ENCODE data around the gene LRFN2.

LRFN2 gene

DNA sequence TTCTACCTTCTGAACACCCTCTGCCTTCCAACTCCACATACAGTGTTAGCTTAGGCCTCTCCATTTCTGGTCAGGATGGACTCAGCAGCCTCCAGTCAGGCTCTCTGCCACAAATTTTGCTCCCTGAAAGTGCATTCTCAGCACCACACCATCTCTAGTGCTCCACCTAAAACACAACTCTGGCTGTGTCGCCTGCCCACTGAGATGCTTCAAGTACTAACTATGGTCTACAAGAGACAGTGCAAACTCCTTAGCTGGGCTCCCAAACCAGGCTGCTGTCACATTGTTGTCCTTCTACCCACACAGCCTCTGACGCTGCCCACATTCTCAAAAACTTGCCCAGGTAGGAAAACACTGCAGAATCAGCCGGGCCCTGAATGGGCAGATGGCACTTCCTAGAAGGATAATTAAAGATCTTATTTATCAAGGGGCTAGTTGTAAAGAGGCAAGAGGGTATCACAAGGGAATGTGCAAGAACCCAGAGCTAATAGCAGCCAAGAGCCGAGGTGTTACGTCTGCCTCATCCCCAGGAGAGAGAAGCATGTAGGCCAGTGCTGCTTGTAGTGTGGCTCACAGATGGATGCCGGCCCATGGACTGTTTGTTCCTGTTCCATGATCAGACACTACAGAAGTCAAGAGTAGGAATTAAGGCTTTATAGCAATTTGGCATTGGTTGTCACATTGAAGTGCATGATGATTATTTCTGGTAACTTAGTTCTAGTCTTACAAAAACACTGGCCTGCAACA, 189.7 kb downstream of the LRFN2 start:
- no peak overlapping the region for H3K27ac ChIP-seq (ENCODE audit: low read depth, low read length)
- WGBS, result 92% methylated on average over 6 of the region's 6 CpGs
- no peak overlapping the region for H3K9ac ChIP-seq (ENCODE audit: low read depth, low read length)
- no peaks in the 10 kb centered on the region for H3K36me3 ChIP-seq (ENCODE audit: insufficient read depth, low read length)
- H3K4me1 ChIP-seq (ENCODE audit: insufficient read depth, low read length), result no peaks in the 10 kb centered on the region; the same call in 1 of the 2 replicates
- H3K9me3 ChIP-seq (ENCODE audit: insufficient read depth, low read depth, low read length), result no peaks in the 10 kb centered on the region
- H3K4me3 ChIP-seq (ENCODE audit: low read length), result no peak overlapping the region
- H3K27me3 ChIP-seq (ENCODE audit: insufficient read depth, low read length), result no peaks in the 10 kb centered on the region

DNA sequence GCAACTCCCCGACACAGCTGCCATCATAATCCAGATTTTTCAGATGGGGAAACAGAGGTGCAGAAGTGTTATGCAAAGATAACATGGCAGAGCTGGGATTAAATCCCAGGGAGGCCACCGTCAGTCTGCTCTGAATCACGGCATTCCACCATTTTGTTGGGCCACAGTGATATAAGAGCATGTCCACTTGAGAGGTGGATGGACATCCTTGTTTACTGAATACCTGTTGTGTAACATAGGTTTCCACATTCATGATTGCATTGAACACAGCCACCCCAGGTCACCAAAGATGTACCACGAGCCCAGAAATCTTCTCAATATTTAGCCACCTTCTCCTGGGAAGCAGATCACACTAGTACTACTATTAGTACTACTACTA, 191.5 kb downstream of the LRFN2 start:
- Histone ChIP-seq H3K9ac (ENCODE audit: low read depth, low read length) (no peak overlapping the region), H3K27me3 (ENCODE audit: insufficient read depth, low read length) (no peaks in the 10 kb centered on the region), H3K4me1 (ENCODE audit: insufficient read depth, low read length) (no peaks in the 10 kb centered on the region; the same call in 1 of the 2 replicates), H3K27ac (ENCODE audit: low read depth, low read length) (no peak overlapping the region), H3K36me3 (ENCODE audit: insufficient read depth, low read length) (no peaks in the 10 kb centered on the region), H3K4me3 (ENCODE audit: low read length) (no peak overlapping the region), H3K9me3 (ENCODE audit: insufficient read depth, low read depth, low read length) (no peaks in the 10 kb centered on the region)
- WGBS, result 92% methylated on average over 4 of the region's 4 CpGs

- 63% methylated on average over 5 of the region's 5 CpGs for WGBS
Measured at GRCh38 chr6:40395066-40395697, 192.0 kb downstream of the LRFN2 start.

GRCh38 chr6:40394381-40394780, 192.8 kb downstream of the LRFN2 start:
- 93% methylated on average over 1 of the region's 1 CpG for WGBS
- no peak overlapping the region for H3K9ac ChIP-seq (ENCODE audit: low read depth, low read length)
- H3K9me3 ChIP-seq (ENCODE audit: insufficient read depth, low read depth, low read length), result no peaks in the 10 kb centered on the region
- no peak overlapping the region for H3K4me3 ChIP-seq (ENCODE audit: low read length)
- no peaks in the 10 kb centered on the region for H3K27me3 ChIP-seq (ENCODE audit: insufficient read depth, low read length)
- H3K4me1 ChIP-seq (ENCODE audit: insufficient read depth, low read length), result no peaks in the 10 kb centered on the region; the same call in 1 of the 2 replicates
- no peak overlapping the region for H3K27ac ChIP-seq (ENCODE audit: low read depth, low read length)
- H3K36me3 ChIP-seq (ENCODE audit: insufficient read depth, low read length), result no peaks in the 10 kb centered on the region

More at GRCh38 chr6:40395066-40395697, 192.0 kb downstream of the LRFN2 start:
- Histone ChIP-seq H3K4me3 (ENCODE audit: low read length) (no peak overlapping the region), H3K36me3 (ENCODE audit: insufficient read depth, low read length) (no peaks in the 10 kb centered on the region), H3K27me3 (ENCODE audit: insufficient read depth, low read length) (no peaks in the 10 kb centered on the region), H3K9ac (ENCODE audit: low read depth, low read length) (no peak overlapping the region), H3K27ac (ENCODE audit: low read depth, low read length) (no peak overlapping the region), H3K4me1 (ENCODE audit: insufficient read depth, low read length) (no peaks in the 10 kb centered on the region; the same call in 1 of the 2 replicates), H3K9me3 (ENCODE audit: insufficient read depth, low read depth, low read length) (no peaks in the 10 kb centered on the region)

- H3K27me3 ChIP-seq (ENCODE audit: insufficient read depth, low read length), result no peaks in the 10 kb centered on the region
- no peaks in the 10 kb centered on the region for H3K36me3 ChIP-seq (ENCODE audit: insufficient read depth, low read length)
- no peaks in the 10 kb centered on the region for H3K4me1 ChIP-seq (ENCODE audit: insufficient read depth, low read length)
- H3K4me3 ChIP-seq (ENCODE audit: low read length), result no peak overlapping the region
- 62% methylated on average over 5 of the region's 5 CpGs for WGBS
- H3K9me3 ChIP-seq (ENCODE audit: insufficient read depth, low read depth, low read length), result no peaks in the 10 kb centered on the region
- no peak overlapping the region for H3K27ac ChIP-seq (ENCODE audit: low read depth, low read length)
- H3K9ac ChIP-seq (ENCODE audit: low read depth, low read length), result no peak overlapping the region
Measured at GRCh38 chr6:40393641-40394040, 193.5 kb downstream of the LRFN2 start.

DNA sequence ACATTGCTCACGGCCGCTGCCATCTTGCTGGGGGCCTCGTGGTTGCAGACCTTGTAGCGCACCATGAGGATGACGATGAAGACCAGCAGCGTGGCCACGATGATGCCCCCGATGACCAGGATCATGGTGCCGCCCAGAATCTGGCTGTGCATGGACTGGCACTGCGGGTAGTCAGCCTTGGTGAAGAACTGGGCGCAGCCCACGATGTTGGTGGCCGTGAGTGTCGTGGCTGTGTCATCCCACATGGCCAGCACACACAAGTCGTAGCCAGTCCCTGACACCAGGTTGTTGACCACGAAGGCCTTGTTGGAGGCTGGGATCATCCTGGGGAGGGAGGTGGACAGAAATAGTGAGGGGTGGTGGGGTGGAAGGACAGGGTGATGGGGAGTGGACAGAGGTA, 194.6 kb downstream of the LRFN2 start:
- Histone ChIP-seq H3K4me1 (ENCODE audit: insufficient read depth, low read length) (no peaks in the 10 kb centered on the region), H3K4me3 (ENCODE audit: low read length) (no peak overlapping the region), H3K9me3 (ENCODE audit: insufficient read depth, low read depth, low read length) (no peaks in the 10 kb centered on the region), H3K36me3 (ENCODE audit: insufficient read depth, low read length) (no peaks in the 10 kb centered on the region), H3K9ac (ENCODE audit: low read depth, low read length) (no peak overlapping the region), H3K27me3 (ENCODE audit: insufficient read depth, low read length) (no peaks in the 10 kb centered on the region), H3K27ac (ENCODE audit: low read depth, low read length) (no peak overlapping the region)
- 95% methylated on average over 16 of the region's 16 CpGs for WGBS

- no peak overlapping the region for H3K27ac ChIP-seq (ENCODE audit: low read depth, low read length)
- H3K4me1 ChIP-seq (ENCODE audit: insufficient read depth, low read length), result no peaks in the 10 kb centered on the region
- no peak overlapping the region for H3K4me3 ChIP-seq (ENCODE audit: low read length)
- H3K9me3 ChIP-seq (ENCODE audit: insufficient read depth, low read depth, low read length), result no peaks in the 10 kb centered on the region
- no peaks in the 10 kb centered on the region for H3K27me3 ChIP-seq (ENCODE audit: insufficient read depth, low read length)
- H3K9ac ChIP-seq (ENCODE audit: low read depth, low read length), result no peak overlapping the region
- WGBS, result 95% methylated on average over 40 of the region's 40 CpGs
- no peaks in the 10 kb centered on the region for H3K36me3 ChIP-seq (ENCODE audit: insufficient read depth, low read length)
Measured at GRCh38 chr6:40391851-40392517, 195.2 kb downstream of the LRFN2 start.

GRCh38 chr6:40391086-40391485, 196.1 kb downstream of the LRFN2 start:
- Histone ChIP-seq H3K27me3 (ENCODE audit: insufficient read depth, low read length) (no peaks in the 10 kb centered on the region), H3K4me3 (ENCODE audit: low read length) (no peak overlapping the region), H3K27ac (ENCODE audit: low read depth, low read length) (no peak overlapping the region), H3K9me3 (ENCODE audit: insufficient read depth, low read depth, low read length) (no peaks in the 10 kb centered on the region), H3K4me1 (ENCODE audit: insufficient read depth, low read length) (no peaks in the 10 kb centered on the region), H3K9ac (ENCODE audit: low read depth, low read length) (no peak overlapping the region), H3K36me3 (ENCODE audit: insufficient read depth, low read length) (no peaks in the 10 kb centered on the region)
- 94% methylated on average over 3 of the region's 3 CpGs for WGBS

- WGBS, result 84% methylated on average over 3 of the region's 4 CpGs
- H3K9me3 ChIP-seq (ENCODE audit: insufficient read depth, low read depth, low read length), result no peaks in the 10 kb centered on the region
- H3K27ac ChIP-seq (ENCODE audit: low read depth, low read length), result no peak overlapping the region
- no peak overlapping the region for H3K9ac ChIP-seq (ENCODE audit: low read depth, low read length)
- H3K36me3 ChIP-seq (ENCODE audit: insufficient read depth, low read length), result no peaks in the 10 kb centered on the region
- H3K27me3 ChIP-seq (ENCODE audit: insufficient read depth, low read length), result no peaks in the 10 kb centered on the region
- H3K4me1 ChIP-seq (ENCODE audit: insufficient read depth, low read length), result no peaks in the 10 kb centered on the region
- no peak overlapping the region for H3K4me3 ChIP-seq (ENCODE audit: low read length)
Measured at GRCh38 chr6:40390144-40390800, 196.9 kb downstream of the LRFN2 start.

- Histone ChIP-seq H3K9ac (ENCODE audit: low read depth, low read length) (no peak overlapping the region), H3K4me3 (ENCODE audit: low read length) (no peak overlapping the region), H3K27ac (ENCODE audit: low read depth, low read length) (no peak overlapping the region), H3K27me3 (ENCODE audit: insufficient read depth, low read length) (no peaks in the 10 kb centered on the region), H3K36me3 (ENCODE audit: insufficient read depth, low read length) (no peaks in the 10 kb centered on the region), H3K4me1 (ENCODE audit: insufficient read depth, low read length) (no peaks in the 10 kb centered on the region), H3K9me3 (ENCODE audit: insufficient read depth, low read depth, low read length) (no peaks in the 10 kb centered on the region)
- WGBS, result 92% methylated on average over 3 of the region's 4 CpGs
Measured at GRCh38 chr6:40389254-40389653, 197.9 kb downstream of the LRFN2 start.

DNA sequence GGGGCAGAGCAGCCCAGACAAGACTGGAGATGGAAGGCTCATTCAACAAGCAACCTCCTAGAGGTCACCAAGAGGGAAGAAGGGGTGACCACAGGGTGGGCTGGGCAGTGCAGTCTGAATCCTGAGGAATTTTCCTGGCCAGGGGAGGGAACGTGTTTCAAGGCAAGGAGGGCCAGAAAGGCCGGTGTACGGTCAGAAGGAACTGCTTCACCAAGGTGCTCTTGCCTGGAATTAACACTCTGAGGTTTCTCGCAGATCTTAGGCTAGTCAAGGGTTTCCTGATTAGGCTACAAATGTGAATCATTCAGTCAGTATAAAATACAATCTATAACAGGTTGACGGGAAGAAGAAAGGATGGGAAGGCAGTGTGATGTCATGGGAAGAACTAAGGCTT, 199.3 kb downstream of the LRFN2 start:
- Histone ChIP-seq H3K4me3 (ENCODE audit: low read length) (no peak overlapping the region), H3K4me1 (ENCODE audit: insufficient read depth, low read length) (no peaks in the 10 kb centered on the region), H3K27ac (ENCODE audit: low read depth, low read length) (no peak overlapping the region), H3K9me3 (ENCODE audit: insufficient read depth, low read depth, low read length) (no peaks in the 10 kb centered on the region), H3K27me3 (ENCODE audit: insufficient read depth, low read length) (no peaks in the 10 kb centered on the region), H3K36me3 (ENCODE audit: insufficient read depth, low read length) (no peaks in the 10 kb centered on the region), H3K9ac (ENCODE audit: low read depth, low read length) (no peak overlapping the region)
- 95% methylated on average over 5 of the region's 5 CpGs for WGBS
